Uterus (tissue), 2 donors: ENCODE data around the gene GIMAP6.

ENCODE experiments used
- CTCF ChIP-seq, 4 experiments: fragments of 200-600 bp in 2 of 4; fragments of 450-650 bp in 2 of 4; sonication (generic) in 2 of 4; IDR thresholded peaks; one replicate each; pipeline ENCODE4 v1.5.1; 2016 to 2019; ENCODE audit warnings: antibody characterized with exemption in 4 of 4, mild to moderate bottlenecking in 2 of 4, moderate library complexity in 1 of 4
- POLR2A ChIP-seq, 2 donors: fragments of 450-650 bp; IDR thresholded peaks; one replicate each; pipeline ENCODE4 v1.6.1; 2016; ENCODE audit warnings: antibody characterized with exemption in 2 of 2, mild to moderate bottlenecking in 1 of 2, moderate library complexity in 1 of 2

GRCh38 chr7:150585199-150585598 lies 47.0 kb downstream of the GIMAP6 start:
- TF ChIP-seq CTCF (IDR thresholded peaks at IDR 0.05) (no peak), POLR2A (IDR thresholded peaks at IDR 0.05) (no peak)
